HEK293 (cell line): ENCODE measurements around the gene TNKS1BP1.
A peak's percentile ranks its signal among the peaks of the same experiment; 100 is the strongest.

ENCODE experiments used
- CTCF ChIA-PET: fragments of 350-600 bp; formaldehyde crosslinking; extraction: SDS; loops from one replicate; lab custom pipeline; 2021; ENCODE audit warnings: antibody characterized with exemption; lab: Yijun Ruan, JAX
- POLR2A ChIA-PET: fragments of 300-600 bp; formaldehyde crosslinking; extraction: SDS; loops from one replicate; lab custom pipeline; 2020; ENCODE audit warnings: antibody characterized with exemption, inconsistent platforms; lab: Yijun Ruan, JAX
- H3K27ac ChIP-seq: fragments of 200-500 bp; sonication (Bioruptor generic); 2 replicates; pipeline ENCODE4 v1.5.1; 2014; ENCODE audit warnings: low read depth, low read length, control low read depth, inconsistent platforms; ENCODE audit errors: extremely low read depth
- H3K36me3 ChIP-seq, 2 experiments: fragments of 200-500 bp in 1 of 2; sonication (Bioruptor generic) in 1 of 2; 1 replicate in 1 of 2; 2 replicates in 1 of 2; pipeline ENCODE4 v1.5.1; 2014 to 2017; ENCODE audit warnings: inconsistent platforms in 2 of 2, low read length in 2 of 2; ENCODE audit not compliant: control insufficient read depth in 2 of 2, insufficient read depth in 1 of 2
- H3K4me1 ChIP-seq: fragments of 200-500 bp; sonication (Bioruptor generic); 2 replicates; pipeline ENCODE4 v1.5.1; 2014; ENCODE audit warnings: mild to moderate bottlenecking, low read length, inconsistent platforms; ENCODE audit not compliant: control insufficient read depth, insufficient read depth
- H3K4me3 ChIP-seq: 2 replicates; pipeline ENCODE4 v1.5.1; 2011; ENCODE audit warnings: low read depth, mild to moderate bottlenecking, control low read depth, low read length, moderate library complexity
- H3K9me3 ChIP-seq: fragments of 200-500 bp; sonication (Bioruptor generic); 2 replicates; pipeline ENCODE4 v1.5.1; 2014; ENCODE audit warnings: low read depth, low read length, inconsistent platforms; ENCODE audit not compliant: control insufficient read depth, insufficient read depth
- BCL11B ChIP-seq: fragments of 450-650 bp; formaldehyde crosslinking; IDR thresholded peaks from 2 replicates; pipeline ENCODE4 v1.5.1; 2016; ENCODE audit warnings: low read depth, missing biosample characterization, missing genetic modification characterization
- EGR2 ChIP-seq: fragments of 450-650 bp; formaldehyde crosslinking; IDR thresholded peaks from 2 replicates; pipeline ENCODE4 v1.5.1; 2016; ENCODE audit warnings: low read depth, missing biosample characterization, missing genetic modification characterization
- KLF1 ChIP-seq: fragments of 450-650 bp; formaldehyde crosslinking; IDR thresholded peaks from 2 replicates; pipeline ENCODE4 v1.5.1; 2016; ENCODE audit warnings: missing biosample characterization, missing genetic modification characterization
- KLF17 ChIP-seq: fragments of 450-650 bp; formaldehyde crosslinking; IDR thresholded peaks from 2 replicates; pipeline ENCODE4 v1.5.1; 2016; ENCODE audit warnings: missing biosample characterization, missing genetic modification characterization
- OSR2 ChIP-seq: fragments of 450-650 bp; formaldehyde crosslinking; IDR thresholded peaks from 2 replicates; pipeline ENCODE4 v1.5.1; 2016; ENCODE audit warnings: missing biosample characterization, missing genetic modification characterization
- PATZ1 ChIP-seq: fragments of 450-650 bp; formaldehyde crosslinking; IDR thresholded peaks from 2 replicates; pipeline ENCODE4 v1.5.1; 2016; ENCODE audit warnings: missing biosample characterization, missing genetic modification characterization
- PRDM6 ChIP-seq: fragments of 450-650 bp; formaldehyde crosslinking; IDR thresholded peaks from 2 replicates; pipeline ENCODE4 v1.5.1; 2017; ENCODE audit warnings: missing biosample characterization, missing genetic modification characterization
- SCRT1 ChIP-seq: fragments of 450-650 bp; formaldehyde crosslinking; IDR thresholded peaks from 2 replicates; pipeline ENCODE4 v1.5.1; 2016; ENCODE audit warnings: missing biosample characterization, missing genetic modification characterization, borderline replicate concordance
- TCF7L2 ChIP-seq: IDR thresholded peaks from 2 replicates; pipeline ENCODE4 v1.6.1; 2011; ENCODE audit warnings: low read depth, mild to moderate bottlenecking, inconsistent platforms, low read length, moderate library complexity, borderline replicate concordance
- ZBTB17 ChIP-seq: fragments of 450-650 bp; formaldehyde crosslinking; IDR thresholded peaks from 2 replicates; pipeline ENCODE4 v1.5.1; 2016; ENCODE audit warnings: missing biosample characterization, missing genetic modification characterization
- ZNF146 ChIP-seq: fragments of 450-650 bp; formaldehyde crosslinking; IDR thresholded peaks from 2 replicates; pipeline ENCODE4 v1.5.1; 2016; ENCODE audit warnings: missing biosample characterization, missing genetic modification characterization
- ZNF16 ChIP-seq: fragments of 450-650 bp; formaldehyde crosslinking; IDR thresholded peaks from 2 replicates; pipeline ENCODE4 v1.5.1; 2016; ENCODE audit warnings: low read depth, missing biosample characterization, missing genetic modification characterization
- ZNF175 ChIP-seq: fragments of 450-650 bp; formaldehyde crosslinking; IDR thresholded peaks from 2 replicates; pipeline ENCODE4 v1.5.1; 2016; ENCODE audit warnings: missing biosample characterization, missing genetic modification characterization
- ZNF23 ChIP-seq: fragments of 450-650 bp; formaldehyde crosslinking; IDR thresholded peaks from 2 replicates; pipeline ENCODE4 v1.5.1; 2016; ENCODE audit warnings: missing biosample characterization, missing genetic modification characterization, borderline replicate concordance
- ZNF341 ChIP-seq: fragments of 450-650 bp; formaldehyde crosslinking; IDR thresholded peaks from 2 replicates; pipeline ENCODE4; 2016; ENCODE audit warnings: low read depth, missing biosample characterization, missing genetic modification characterization
- ZNF501 ChIP-seq: fragments of 450-650 bp; formaldehyde crosslinking; IDR thresholded peaks from 2 replicates; pipeline ENCODE4 v1.5.1; 2016; ENCODE audit warnings: missing biosample characterization, missing genetic modification characterization
- ZNF548 ChIP-seq: fragments of 450-650 bp; formaldehyde crosslinking; IDR thresholded peaks from 2 replicates; pipeline ENCODE4 v1.5.1; 2016; ENCODE audit warnings: missing biosample characterization, missing genetic modification characterization
- ZNF600 ChIP-seq: fragments of 450-650 bp; formaldehyde crosslinking; IDR thresholded peaks from 2 replicates; pipeline ENCODE4 v1.5.1; 2016; ENCODE audit warnings: missing biosample characterization, missing genetic modification characterization
- ZNF623 ChIP-seq: fragments of 450-650 bp; formaldehyde crosslinking; IDR thresholded peaks from 2 replicates; pipeline ENCODE4 v1.5.1; 2016; ENCODE audit warnings: missing biosample characterization, missing genetic modification characterization
- ZNF624 ChIP-seq: fragments of 450-650 bp; formaldehyde crosslinking; IDR thresholded peaks from 2 replicates; pipeline ENCODE4 v1.5.1; 2017; ENCODE audit warnings: missing biosample characterization, missing genetic modification characterization
- ZNF645 ChIP-seq: fragments of 450-650 bp; formaldehyde crosslinking; IDR thresholded peaks from 2 replicates; pipeline ENCODE4; 2016; ENCODE audit warnings: missing biosample characterization, missing genetic modification characterization
- ZNF76 ChIP-seq: fragments of 450-650 bp; formaldehyde crosslinking; IDR thresholded peaks from 2 replicates; pipeline ENCODE4; 2016; ENCODE audit warnings: low read depth, missing biosample characterization, missing genetic modification characterization, borderline replicate concordance
- ZSCAN23 ChIP-seq: fragments of 450-650 bp; formaldehyde crosslinking; IDR thresholded peaks from 2 replicates; pipeline ENCODE4 v1.5.1; 2016; ENCODE audit warnings: missing biosample characterization, missing genetic modification characterization

TNKS1BP1 gene

GRCh38 chr11:57306161-57306876 is 18.4 kb downstream of the TNKS1BP1 start:
- no peaks in the 10 kb centered on the region for H3K4me1 ChIP-seq
- POLR2A ChIA-PET: no interaction called here
- H3K36me3 ChIP-seq: peaks cover 0 to 51% of the 10 kb centered on the region in 2 experiments; a peak in 1 of 3 replicates
- no peak overlapping the region for H3K4me3 ChIP-seq
- CTCF ChIA-PET: no interaction called here
- no peak overlapping the region for H3K27ac ChIP-seq
- H3K9me3 ChIP-seq: no peaks in the 10 kb centered on the region
- TF ChIP-seq ZNF645 (tag by site-specific recombination) (no peak), PATZ1 (tag by site-specific recombination) (no peak), ZBTB17 (tag by site-specific recombination) (no peak), ZNF501 (tag by site-specific recombination) (no peak), ZNF624 (tag by site-specific recombination) (no peak), SCRT1 (tag by site-specific recombination) (no peak), ZSCAN23 (no peak), ZNF146 (tag by site-specific recombination) (no peak), ZNF23 (tag by site-specific recombination) (no peak), ZNF600 (tag by site-specific recombination) (no peak)
- TF ChIP-seq, all 188 proteins: peak for 0

GRCh38 chr11:57305523-57305922 is 19.2 kb downstream of the TNKS1BP1 start:
- TF ChIP-seq PRDM6: no peak
- no peak for TF ChIP-seq ZNF16 (tag by site-specific recombination)
- no peak for TF ChIP-seq ZNF548 (tag by site-specific recombination)
- no peak overlapping the region for H3K27ac ChIP-seq
- H3K4me1 ChIP-seq: no peaks in the 10 kb centered on the region
- H3K4me3 ChIP-seq: no peak overlapping the region
- no peaks in the 10 kb centered on the region for H3K9me3 ChIP-seq
- CTCF ChIA-PET: no interaction called here
- POLR2A ChIA-PET: no interaction called here
- H3K36me3 ChIP-seq: peaks cover 0 to 56% of the 10 kb centered on the region in 2 experiments; a peak in 1 of 3 replicates

- POLR2A ChIA-PET: interaction anchor here (1.2 to 1.3 kb wide), 2 partner anchors 11 to 21 kb away, joined by 4 to 8 read pairs; partner anchors contain the start of gene TNKS1BP1
- CTCF ChIA-PET: no interaction called here
- peaks cover 0 to 56% of the 10 kb centered on the region in 2 experiments; a peak in 1 of 3 replicates for H3K36me3 ChIP-seq
- no peak overlapping the region for H3K27ac ChIP-seq
- no peak overlapping the region for H3K4me3 ChIP-seq
- TF ChIP-seq BCL11B (tag by site-specific recombination): no peak
- TF ChIP-seq ZNF175 (tag by site-specific recombination): no peak
- peak; percentile 46; the same call in 1 of the 2 replicates for TF ChIP-seq EGR2 (tag by site-specific recombination)
- TF ChIP-seq ZNF76 (tag by site-specific recombination): no peak
- TF ChIP-seq TCF7L2: no peak
- peak; percentile 22; the same call in 1 of the 2 replicates for TF ChIP-seq OSR2 (tag by site-specific recombination)
- peak; percentile 66 for TF ChIP-seq KLF17
- no peak for TF ChIP-seq ZNF623 (tag by site-specific recombination)
- TF ChIP-seq KLF1 (tag by site-specific recombination): peak; percentile 88
- peak; percentile 44; the same call in 1 of the 2 replicates for TF ChIP-seq ZNF341 (tag by site-specific recombination)
- H3K4me1 ChIP-seq: no peaks in the 10 kb centered on the region
- H3K9me3 ChIP-seq: no peaks in the 10 kb centered on the region
Observed at GRCh38 chr11:57303990-57304579, 20.7 kb downstream of the TNKS1BP1 start.
